Ishikawa (cell line): ENCODE results near the gene ARPC1A.

Experiments used
- CEBPB ChIP-seq: IDR thresholded peaks from 2 replicates; pipeline ENCODE4 v1.6.1; 2012
- CREB1 ChIP-seq: IDR thresholded peaks from 2 replicates; pipeline ENCODE4 v1.6.1; 2012; ENCODE audit warnings: low read depth
- EGR1 ChIP-seq: IDR thresholded peaks from 2 replicates; pipeline ENCODE4 v1.6.1; 2012
- EP300 ChIP-seq: IDR thresholded peaks from 2 replicates; pipeline ENCODE4 v1.6.1; 2012; ENCODE audit warnings: borderline replicate concordance
- FOXM1 ChIP-seq: IDR thresholded peaks from 2 replicates; pipeline ENCODE4 v1.6.1; 2012; ENCODE audit warnings: low read depth, borderline replicate concordance
- MAX ChIP-seq: IDR thresholded peaks from 2 replicates; pipeline ENCODE4 v1.6.1; 2012
- NFIC ChIP-seq: IDR thresholded peaks from 2 replicates; pipeline ENCODE4 v1.6.1; 2012
- RAD21 ChIP-seq: IDR thresholded peaks from 2 replicates; pipeline ENCODE4 v1.6.1; 2012; ENCODE audit warnings: low read depth
- REST ChIP-seq: IDR thresholded peaks from 2 replicates; pipeline ENCODE4 v1.6.1; 2012; ENCODE audit warnings: low read depth, mild to moderate bottlenecking
- TAF1 ChIP-seq: IDR thresholded peaks from 2 replicates; pipeline ENCODE4 v1.6.1; 2012; ENCODE audit warnings: low read depth, mild to moderate bottlenecking
- TCF12 ChIP-seq: IDR thresholded peaks from 2 replicates; pipeline ENCODE4 v1.6.1; 2012; ENCODE audit warnings: low read depth
- TEAD4 ChIP-seq: IDR thresholded peaks from 2 replicates; pipeline ENCODE4 v1.6.1; 2012
- USF1 ChIP-seq: IDR thresholded peaks from 2 replicates; pipeline ENCODE4 v1.6.1; 2012
- YY1 ChIP-seq: IDR thresholded peaks from 2 replicates; pipeline ENCODE4 v1.6.1; 2012; ENCODE audit warnings: low read depth
- ZBTB7A ChIP-seq: IDR thresholded peaks from 2 replicates; pipeline ENCODE4 v1.6.1; 2012; ENCODE audit warnings: low read depth

ARPC1A gene

GRCh38 chr7:99325592-99326407 lies at the start of gene ARPC1A:
TSS of gene ARPC1A (plus strand) at chr7:99325898. CDS start at chr7:99333354, 7,456 bp downstream.
- TF ChIP-seq CREB1: 0 out of 2 replicates have a peak, but pooled peaks have one; percentile 5
- no peak for TF ChIP-seq FOXM1
- TF ChIP-seq EGR1: no peak; the same call in 1 of the 2 replicates
- TF ChIP-seq EP300: 0 out of 2 replicates have a peak, but pooled peaks have one; percentile 10
- TF ChIP-seq TCF12: 0 out of 2 replicates have a peak, but pooled peaks have one; percentile 51
- TF ChIP-seq USF1: peak; percentile 22; the same call in 1 of the 2 replicates
- TF ChIP-seq MAX: peak; percentile 87
- no peak for TF ChIP-seq CEBPB
- TF ChIP-seq RAD21: no peak
- TF ChIP-seq TAF1: peak; percentile 96
- TF ChIP-seq TEAD4: no peak; the same call in 1 of the 2 replicates
- no peak for TF ChIP-seq YY1
- no peak for TF ChIP-seq REST
- TF ChIP-seq NFIC: no peak
- no peak; the same call in 1 of the 2 replicates for TF ChIP-seq ZBTB7A

GRCh38 chr7:99278180-99278579 lies 47.5 kb upstream of the ARPC1A start:
- no peak for TF ChIP-seq TCF12
- TF ChIP-seq TEAD4: no peak
- TF ChIP-seq CEBPB: no peak
- no peak for TF ChIP-seq MAX
- no peak for TF ChIP-seq NFIC
- no peak for TF ChIP-seq YY1
- TF ChIP-seq FOXM1: no peak
- no peak for TF ChIP-seq ZBTB7A
- no peak for TF ChIP-seq EGR1
- no peak for TF ChIP-seq TAF1
- TF ChIP-seq CREB1: no peak
- no peak for TF ChIP-seq REST
- TF ChIP-seq RAD21: no peak; the same call in 1 of the 2 replicates
- TF ChIP-seq USF1: no peak
- TF ChIP-seq EP300: no peak

GRCh38 chr7:99287779-99288534 lies 37.7 kb upstream of the ARPC1A start:
- TF ChIP-seq ZBTB7A: no peak
- no peak for TF ChIP-seq USF1
- no peak for TF ChIP-seq FOXM1
- no peak for TF ChIP-seq NFIC
- no peak for TF ChIP-seq YY1
- no peak for TF ChIP-seq CREB1
- no peak for TF ChIP-seq EP300
- TF ChIP-seq RAD21: no peak
- TF ChIP-seq TAF1: no peak

GRCh38 chr7:99289185-99289584 lies 36.5 kb upstream of the ARPC1A start:
- TF ChIP-seq YY1: no peak
